GM21576 (cell line): ENCODE data around the gene INPP5J.
"Not testable (repeated sequence)": the region's sequence is repeated elsewhere in the genome, so short reads cannot be mapped to it uniquely, and the experiment has no call there.

ENCODE experiments used
- ATAC-seq: cut with Tn5 transposase; IDR thresholded peaks from one replicate; pipeline ENCODE4 v1.9.1; 2021; ENCODE audit warnings: mild to moderate bottlenecking, moderate library complexity; ENCODE audit not compliant: unreplicated experiment

The INPP5J gene

GRCh38 chr22:31086703-31087330 lies 35.9 kb upstream of the INPP5J start:
- ATAC-seq = no peak

DNA sequence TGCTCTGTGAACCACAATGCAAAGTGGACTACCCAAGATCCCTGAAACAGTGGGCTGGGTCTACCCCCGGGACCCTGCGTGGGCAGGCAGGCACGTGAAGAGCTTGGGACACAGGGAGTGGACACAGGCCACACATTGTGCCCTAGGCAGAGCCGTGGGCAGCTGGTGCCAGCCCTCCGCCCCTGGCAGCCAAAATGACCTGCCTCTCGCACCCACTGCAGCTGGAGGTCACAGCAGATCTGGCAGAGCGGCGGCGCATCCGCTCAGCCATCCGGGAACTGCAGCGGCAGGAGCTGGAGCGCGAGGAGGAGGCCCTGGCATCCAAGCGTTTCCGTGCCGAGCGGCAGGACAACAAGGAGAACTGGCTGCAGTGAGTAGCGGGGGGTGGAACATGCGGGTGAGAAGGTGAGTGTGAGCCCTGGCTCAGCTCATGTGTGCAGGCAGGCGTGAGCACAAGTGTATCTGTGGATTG lies 35.0 kb upstream of the INPP5J start:
- ATAC-seq = no peak

DNA sequence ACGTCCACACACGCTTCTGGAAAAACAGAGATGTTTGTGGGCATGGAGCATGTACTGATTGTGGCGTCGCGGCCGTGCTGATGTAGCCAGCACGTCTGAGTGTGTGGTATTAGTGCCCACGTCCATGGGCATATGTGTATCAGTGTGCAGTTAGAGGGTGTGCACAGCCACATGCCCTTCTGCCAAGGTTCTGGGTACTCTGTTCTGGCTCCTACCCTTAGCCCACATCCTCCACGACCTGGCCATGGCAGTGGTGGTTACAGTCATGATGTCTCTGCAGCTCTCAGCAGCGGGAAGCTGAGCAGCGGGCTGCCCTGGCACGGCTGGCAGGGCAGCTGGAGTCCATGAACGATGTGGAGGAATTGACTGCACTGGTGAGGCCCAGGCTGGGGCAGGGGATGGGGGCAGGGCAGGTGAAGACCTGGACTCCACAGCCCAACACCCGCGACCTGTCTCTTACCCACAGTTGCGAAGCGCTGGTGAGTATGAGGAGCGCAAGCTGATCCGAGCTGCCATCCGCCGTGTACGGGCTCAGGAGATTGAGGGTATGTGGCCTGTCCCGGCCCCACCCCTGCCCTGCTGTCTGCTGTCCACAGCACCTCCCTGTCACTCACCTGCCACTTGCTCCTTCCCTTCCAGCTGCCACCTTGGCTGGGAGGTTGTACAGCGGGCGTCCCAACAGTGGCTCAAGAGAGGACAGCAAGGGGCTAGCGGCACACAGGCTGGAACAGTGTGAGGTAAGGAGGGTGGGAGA lies 34.4 kb upstream of the INPP5J start:
- ATAC-seq = no peak

DNA sequence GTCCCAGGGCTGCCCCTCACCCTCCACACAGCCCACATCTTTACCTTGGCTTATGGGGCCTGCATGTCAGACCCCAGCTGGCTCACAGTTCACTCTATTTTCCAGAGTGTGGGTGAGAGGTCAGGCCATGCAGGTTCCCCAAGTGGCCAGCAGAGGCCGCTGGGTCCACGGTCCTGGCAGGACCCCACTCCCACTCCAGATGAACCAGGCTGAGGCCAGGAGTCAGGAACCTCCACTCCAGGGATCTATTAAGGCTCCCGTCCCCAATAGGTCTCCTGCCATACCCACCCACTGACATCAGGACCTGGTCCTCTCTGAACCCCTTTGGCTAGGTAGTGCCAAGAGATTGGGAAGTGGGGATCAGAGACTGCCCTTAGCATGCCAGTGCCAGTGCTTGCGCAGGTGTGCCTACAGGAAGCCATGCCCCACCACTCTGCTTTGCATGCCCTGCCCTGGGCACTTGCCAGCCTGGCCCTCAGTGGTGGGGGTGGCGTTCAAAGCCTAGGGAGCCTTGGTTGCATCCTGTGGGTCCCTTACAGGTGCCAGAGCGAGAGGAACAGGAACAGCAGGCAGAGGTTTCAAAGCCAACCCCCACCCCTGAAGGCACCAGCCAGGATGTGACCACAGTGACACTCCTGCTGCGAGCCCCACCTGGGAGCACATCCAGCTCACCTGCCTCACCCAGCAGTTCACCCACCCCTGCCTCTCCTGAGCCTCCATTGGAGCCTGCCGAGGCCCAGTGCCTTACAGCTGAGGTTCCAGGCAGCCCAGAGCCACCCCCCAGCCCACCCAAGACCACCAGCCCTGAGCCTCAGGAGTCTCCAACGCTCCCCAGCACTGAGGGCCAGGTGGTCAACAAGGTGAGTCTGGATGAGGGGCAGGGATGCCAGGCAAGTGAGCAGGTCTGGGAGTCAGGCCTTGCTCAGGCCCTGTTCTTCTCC lies 33.3 kb upstream of the INPP5J start:
- no peak for ATAC-seq

- ATAC-seq = no peak
Measured at GRCh38 chr22:31090217-31091085, 32.3 kb upstream of the INPP5J start.

DNA sequence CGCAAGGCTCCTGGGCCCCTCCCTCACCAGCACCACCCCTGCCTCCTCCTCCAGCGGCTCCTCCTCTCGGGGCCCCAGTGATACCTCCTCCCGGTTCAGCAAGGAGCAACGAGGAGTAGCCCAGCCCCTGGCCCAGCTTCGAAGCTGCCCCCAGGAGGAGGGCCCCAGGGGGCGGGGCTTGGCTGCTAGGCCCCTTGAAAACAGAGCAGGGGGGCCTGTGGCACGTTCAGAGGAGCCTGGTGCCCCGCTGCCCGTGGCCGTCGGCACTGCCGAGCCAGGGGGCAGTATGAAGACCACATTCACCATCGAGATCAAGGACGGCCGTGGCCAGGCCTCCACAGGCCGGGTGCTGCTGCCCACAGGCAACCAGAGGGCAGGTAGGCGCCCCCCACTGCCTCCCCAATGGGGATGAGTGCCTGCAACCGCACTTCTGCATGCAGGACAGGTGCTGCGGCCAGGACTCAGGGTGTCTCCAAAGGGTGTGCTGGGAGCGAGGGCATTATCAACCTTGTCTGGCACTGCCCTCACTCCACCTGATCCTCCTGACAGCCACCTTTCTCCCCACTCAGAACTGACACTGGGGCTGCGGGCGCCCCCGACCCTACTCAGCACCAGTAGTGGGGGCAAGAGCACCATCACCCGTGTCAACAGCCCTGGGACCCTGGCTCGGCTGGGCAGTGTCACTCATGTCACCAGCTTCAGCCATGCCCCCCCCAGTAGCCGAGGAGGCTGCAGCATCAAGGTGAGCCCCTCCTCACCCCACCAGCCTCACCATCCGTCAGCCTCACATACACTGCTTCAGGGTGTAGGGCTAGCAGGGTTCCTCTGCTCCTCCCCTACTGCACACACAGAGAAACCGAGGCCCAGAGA lies 31.4 kb upstream of the INPP5J start:
- ATAC-seq = no peak

DNA sequence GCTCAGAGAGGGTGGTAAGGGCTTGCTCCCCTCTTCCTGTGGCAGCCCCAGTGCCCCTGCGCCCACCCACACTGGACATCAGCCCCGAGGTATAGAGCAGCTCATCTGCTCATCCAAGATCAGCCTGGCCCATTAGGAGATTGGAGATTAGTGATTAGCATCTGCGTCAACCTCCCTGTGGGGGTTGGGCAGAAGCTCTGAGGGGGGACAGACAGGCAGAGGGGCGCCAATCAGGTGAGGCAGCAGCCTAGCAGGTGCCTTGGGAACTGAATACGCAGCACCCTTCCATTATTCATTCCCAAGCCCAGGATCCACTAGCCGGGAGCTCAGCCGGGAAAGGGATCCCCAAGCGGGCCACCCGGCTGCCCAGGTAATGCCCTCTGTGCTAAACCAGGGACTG lies 30.6 kb upstream of the INPP5J start:
- no peak for ATAC-seq

DNA sequence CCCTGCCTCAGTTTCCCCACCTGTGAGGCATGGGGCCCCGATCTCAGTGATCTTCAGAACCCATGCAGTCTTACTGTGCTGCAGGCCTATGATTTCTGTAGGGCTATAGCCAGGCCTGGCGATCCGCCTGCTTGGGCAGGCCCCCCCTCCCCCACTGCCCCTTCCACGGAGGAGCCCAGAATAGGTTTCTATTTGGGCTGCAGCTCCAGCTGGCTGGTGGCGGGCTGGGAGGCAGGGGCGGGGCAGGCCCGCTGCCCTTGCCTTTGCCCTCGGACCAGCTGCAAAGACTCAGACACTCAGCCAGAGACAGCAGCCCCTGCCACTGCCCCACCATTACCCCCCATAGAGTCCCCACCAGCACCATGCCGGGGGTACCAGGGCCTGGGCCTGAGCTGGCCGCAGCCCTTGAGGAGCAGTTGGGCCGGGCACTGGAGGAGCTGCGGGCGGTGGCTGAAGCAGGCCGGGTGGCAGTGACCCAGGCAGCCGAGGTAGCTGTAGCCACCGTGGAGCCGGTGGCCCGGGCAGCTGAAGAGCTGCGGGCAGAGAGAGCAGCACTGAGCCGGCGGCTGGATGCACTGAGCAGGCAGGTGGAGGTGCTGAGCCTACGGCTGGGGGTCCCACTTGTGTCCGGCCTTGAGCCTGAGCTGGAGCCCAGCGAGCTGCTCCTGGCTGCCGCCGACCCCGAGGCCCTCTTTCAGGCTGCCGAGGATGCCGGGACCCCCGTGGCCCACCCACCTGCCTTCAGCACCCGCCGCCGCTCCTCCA lies 29.5 kb upstream of the INPP5J start:
- ATAC-seq = no peak

DNA sequence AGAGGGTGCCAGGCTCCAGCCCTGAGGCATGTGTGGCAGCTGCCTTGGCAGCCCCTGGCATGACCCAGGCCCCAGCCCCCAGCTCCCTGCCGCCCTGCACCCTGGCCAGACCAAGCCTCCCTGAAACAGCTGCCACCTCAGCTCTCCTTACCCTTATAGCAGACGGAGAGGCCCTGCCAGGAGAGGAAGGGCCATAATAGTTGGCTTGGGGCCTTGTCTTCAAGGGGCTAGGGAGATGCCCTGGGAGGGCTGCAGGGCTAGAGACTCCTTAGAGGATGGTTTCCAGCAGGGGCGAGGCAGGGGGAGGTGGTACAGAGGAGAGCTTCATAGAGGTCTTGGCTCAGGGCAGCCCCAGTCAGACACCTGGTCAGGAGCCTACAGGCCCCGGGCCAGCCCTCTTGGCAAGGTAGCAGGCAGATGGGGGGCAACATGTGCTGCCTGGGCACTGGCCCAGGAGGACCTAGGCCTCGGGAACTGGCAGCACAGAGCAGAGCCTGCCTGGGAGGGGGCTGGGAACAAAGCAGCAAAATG lies 28.7 kb upstream of the INPP5J start:
- ATAC-seq = no peak

GRCh38 chr22:31094741-31095140 lies 28.0 kb upstream of the INPP5J start:
- ATAC-seq = no peak

GRCh38 chr22:31095637-31096249 lies 27.0 kb upstream of the INPP5J start:
- no peak for ATAC-seq

GRCh38 chr22:31096657-31097279 lies 26.0 kb upstream of the INPP5J start:
- no peak for ATAC-seq

GRCh38 chr22:31097539-31097938 lies 25.2 kb upstream of the INPP5J start:
- ATAC-seq = not testable (repeated sequence)

DNA sequence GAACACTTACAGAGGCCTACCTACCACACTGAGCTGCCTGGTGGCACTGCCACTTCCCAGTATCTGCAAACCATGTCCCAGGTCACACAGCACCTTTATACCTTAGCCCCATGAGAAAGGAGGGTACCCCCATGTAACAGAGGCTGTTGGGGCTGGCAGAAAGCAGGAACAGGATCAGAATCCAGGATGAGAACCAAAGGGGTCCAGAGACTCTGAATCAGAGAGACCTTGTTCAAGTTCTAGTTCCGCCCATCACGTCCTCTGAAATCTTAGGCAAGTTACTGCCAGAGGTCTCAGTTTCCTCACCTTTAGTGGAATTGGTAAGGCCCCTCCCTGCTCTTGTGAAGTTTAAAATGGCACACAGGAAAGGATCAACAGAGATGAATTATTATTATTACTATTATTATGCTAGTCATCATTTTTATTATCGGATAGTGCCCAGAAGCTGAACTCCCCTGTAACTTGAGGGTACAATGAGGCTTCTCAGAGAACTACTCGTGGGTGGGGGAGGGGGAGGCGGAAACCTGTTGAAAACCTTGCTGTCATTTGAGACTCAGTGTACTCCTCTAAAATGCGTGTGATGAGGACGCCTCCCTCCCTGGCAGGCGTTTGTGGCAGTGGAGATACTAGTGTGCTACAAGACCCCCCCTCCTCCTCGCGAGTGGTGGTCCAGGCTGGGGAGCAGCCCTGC lies 24.7 kb upstream of the INPP5J start:
- no peak for ATAC-seq

DNA sequence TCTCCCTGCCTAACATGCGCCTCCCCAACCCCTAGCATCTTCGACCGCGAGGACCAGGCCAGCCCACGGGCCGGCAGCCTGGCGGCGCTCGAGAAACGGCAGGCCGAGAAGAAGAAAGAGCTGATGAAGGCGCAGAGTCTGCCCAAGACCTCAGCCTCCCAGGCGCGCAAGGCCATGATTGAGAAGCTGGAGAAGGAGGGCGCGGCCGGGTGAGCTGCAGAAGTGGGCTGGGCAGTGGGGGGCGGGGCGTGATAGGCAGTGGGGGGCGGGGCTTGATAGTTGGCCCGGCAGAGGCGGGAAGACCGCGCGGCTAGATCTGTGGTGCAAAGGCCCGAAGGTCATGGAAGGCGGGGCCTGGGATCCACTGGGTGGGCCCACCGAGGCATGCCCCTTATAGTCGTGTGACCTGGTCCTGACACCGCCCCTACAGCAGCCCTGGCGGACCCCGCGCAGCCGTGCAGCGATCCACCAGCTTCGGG lies 24.1 kb upstream of the INPP5J start:
- no peak for ATAC-seq

GRCh38 chr22:31099386-31099785 lies 23.4 kb upstream of the INPP5J start:
- ATAC-seq = no peak
